ENCODE measurements around the gene SLC49A3. TPM values are rescaled to one million over a fixed set of nuclear protein-coding genes. Genes with fewer than 3 reads are reported as not detected.

SLC49A3 gene
- total and polyA plus RNA-seq, 2 of the 13 experiments (the other 11 are each of a cell fraction or from before 2014, with no cell fraction given) = 0.07 to 0.17 TPM

- TF ChIP-seq ZBTB37 (CRISPR knock-in tag; IDR thresholded peaks at IDR 0.05) = no peak
- peak; percentile 84 for TF ChIP-seq HNF1B (CRISPR knock-in tag; IDR thresholded peaks at IDR 0.05)
- TF ChIP-seq ZNF326 (CRISPR knock-in tag; IDR thresholded peaks at IDR 0.05; ENCODE audit: borderline replicate concordance) = 0 out of 2 replicates have a peak, but pooled peaks have one; percentile 26
- no peak for TF ChIP-seq MAFG (CRISPR knock-in tag; IDR thresholded peaks at IDR 0.05)
- no peak for TF ChIP-seq CEBPB (IDR thresholded peaks at IDR 0.05; ENCODE audit: borderline replicate concordance, low read depth, low read length)
- no peak for TF ChIP-seq ZNF138 (CRISPR knock-in tag; IDR thresholded peaks at IDR 0.05; ENCODE audit: low read depth)
- peak; percentile 90 for TF ChIP-seq HNRNPL (IDR thresholded peaks at IDR 0.05; ENCODE audit: low read depth, low read length)
- TF ChIP-seq HDAC2 (CRISPR knock-in tag; IDR thresholded peaks at IDR 0.05) = peak; percentile 21; the same call in 1 of the 2 replicates
- TF ChIP-seq RXRB (CRISPR knock-in tag; IDR thresholded peaks at IDR 0.05; ENCODE audit: borderline replicate concordance) = peak; percentile 67
- TF ChIP-seq NONO (IDR thresholded peaks at IDR 0.05) = no peak
- 0 out of 2 replicates have a peak, but pooled peaks have one; percentile 48 for TF ChIP-seq NONO (CRISPR knock-in tag; conservative IDR thresholded peaks at IDR 0.05)
- 0 out of 2 replicates have a peak, but pooled peaks have one; percentile 12 for TF ChIP-seq PBX2 (CRISPR knock-in tag; IDR thresholded peaks at IDR 0.05)
- no peak for TF ChIP-seq ETV5 (CRISPR knock-in tag; IDR thresholded peaks at IDR 0.05; ENCODE audit: borderline replicate concordance)
- TF ChIP-seq ZNF136 (CRISPR knock-in tag; IDR thresholded peaks at IDR 0.05; ENCODE audit: low read depth) = no peak
- no peak for TF ChIP-seq NCOR1 (IDR thresholded peaks at IDR 0.05; ENCODE audit: borderline replicate concordance, low read length)
- no peak for TF ChIP-seq ZBTB14 (CRISPR knock-in tag; IDR thresholded peaks at IDR 0.05)
- peak; percentile 59; the same call in 1 of the 2 replicates for TF ChIP-seq ZFY (CRISPR knock-in tag; IDR thresholded peaks at IDR 0.05)
- no peak for TF ChIP-seq ZBTB21 (CRISPR knock-in tag; IDR thresholded peaks at IDR 0.05)
- 0 out of 2 replicates have a peak, but pooled peaks have one; percentile 72 for TF ChIP-seq ZNF607 (CRISPR knock-in tag; IDR thresholded peaks at IDR 0.05; ENCODE audit: borderline replicate concordance)
- TF ChIP-seq ATAD3A (CRISPR knock-in tag; IDR thresholded peaks at IDR 0.05) = peak; percentile 30; the same call in 1 of the 2 replicates
- TF ChIP-seq IRF1 (CRISPR knock-in tag; IDR thresholded peaks at IDR 0.05; ENCODE audit: low read depth) = no peak
- no peak for TF ChIP-seq SYNCRIP (IDR thresholded peaks at IDR 0.05; ENCODE audit: insufficient read depth, low read depth, low read length)
- 0 out of 2 replicates have a peak, but pooled peaks have one; percentile 59 for TF ChIP-seq MXD4 (CRISPR knock-in tag; IDR thresholded peaks at IDR 0.05)
- TF ChIP-seq NFATC3 (CRISPR knock-in tag; IDR thresholded peaks at IDR 0.05) = no peak
- peak; percentile 24; the same call in 1 of the 2 replicates for TF ChIP-seq SMAD3 (CRISPR knock-in tag; IDR thresholded peaks at IDR 0.05)
These were observed 4.8 kb downstream of the SLC49A3 start (continued) for GRCh38 chr4:683982-684622.
